ENCODE results near the gene TEAD2.

GRCh38 chr19:49337267-49338022, 24.8 kb downstream of the TEAD2 start:
- TF ChIP-seq CTCF (conservative IDR thresholded peaks at IDR 0.05; ENCODE audit: low read length) (no peak), EZH2phosphoT487 (IDR thresholded peaks at IDR 0.05; ENCODE audit: borderline replicate concordance) (no peak)
